ENCODE measurements around the gene KIAA0408.
"Not testable (repeated sequence)": the region's sequence is repeated elsewhere in the genome, so short reads cannot be mapped to it uniquely, and the experiment has no call there.

Gene KIAA0408

DNA sequence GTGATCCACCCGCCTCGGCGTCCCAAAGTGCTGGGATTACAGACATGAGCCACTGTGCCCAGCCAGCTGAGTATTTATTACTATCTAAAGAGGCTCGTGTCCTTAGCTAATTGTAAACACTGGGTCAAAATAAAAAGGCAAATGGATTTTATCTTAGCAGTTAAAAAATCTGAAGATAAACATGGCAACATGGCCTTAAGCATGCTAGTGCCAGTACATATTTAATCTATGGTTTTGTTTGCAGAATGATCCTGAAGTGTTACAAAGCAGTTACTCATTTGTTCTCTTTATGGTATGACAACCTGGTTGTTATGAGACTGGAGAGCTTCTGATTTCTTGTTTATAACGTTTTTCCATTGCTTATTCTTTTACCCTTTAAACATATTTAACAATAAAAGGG is 3.9 kb upstream of the KIAA0408 start:
- no peak for DNase-seq (ENCODE audit: low read depth)

DNA sequence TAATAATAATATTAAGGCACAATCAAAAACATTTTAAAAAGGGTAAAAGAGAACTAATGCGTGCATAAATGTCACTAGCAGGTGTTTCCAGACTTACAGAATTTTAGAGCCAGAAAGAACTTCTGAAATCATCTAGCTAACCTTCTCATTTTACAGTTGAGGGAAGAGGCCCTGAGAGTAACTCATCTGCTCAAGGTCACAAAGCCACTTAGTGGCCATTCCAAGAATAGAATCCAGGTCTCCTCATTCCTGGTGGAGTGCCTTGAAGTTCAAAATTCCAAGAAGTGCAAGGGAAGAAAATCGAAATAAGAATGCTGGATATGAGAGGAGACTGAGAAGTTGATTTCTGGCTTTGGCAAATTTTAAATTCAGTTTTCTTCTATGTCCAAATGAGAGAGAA is 3.2 kb upstream of the KIAA0408 start:
- no peak for DNase-seq (ENCODE audit: low read depth)

DNA sequence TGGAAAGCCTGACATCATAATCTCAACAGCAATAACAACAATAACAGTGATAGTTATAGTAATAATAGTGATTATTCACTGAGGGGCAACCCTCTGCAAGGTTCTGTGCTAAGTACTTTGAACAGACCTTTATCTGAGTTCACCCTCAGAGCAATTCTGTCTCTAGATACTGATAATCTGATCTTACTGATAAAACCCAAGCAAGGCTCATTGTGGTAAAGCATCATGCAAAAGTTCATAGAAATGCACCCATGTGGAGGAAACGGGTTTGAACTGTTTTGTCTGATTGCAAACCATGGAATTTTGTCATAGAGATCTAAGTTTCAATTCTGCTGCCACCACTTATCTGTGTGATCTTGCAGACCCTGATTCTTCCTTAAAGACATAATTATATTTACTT is 1.3 kb upstream of the KIAA0408 start:
- DNase-seq (ENCODE audit: low read depth): no peak

DNA sequence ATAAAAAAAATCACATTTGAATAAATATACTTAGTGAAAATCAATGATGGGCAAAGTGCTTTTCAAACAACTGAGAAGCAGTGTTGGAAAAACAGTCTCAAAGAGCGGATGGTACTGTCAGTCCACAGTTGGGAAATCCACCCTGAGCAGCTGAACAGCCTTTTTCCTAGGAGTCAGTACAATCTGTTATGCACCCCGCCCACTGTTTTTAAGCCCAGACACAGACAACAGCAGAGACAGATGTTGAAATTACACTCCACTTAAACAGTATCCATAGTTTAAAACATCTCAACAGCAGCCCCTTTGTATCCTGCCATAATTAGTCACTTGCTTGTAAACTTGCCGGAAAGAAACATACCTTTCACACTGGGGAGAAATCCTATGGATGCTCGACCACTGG is 372 bp downstream of the KIAA0408 start:
- DNase-seq (ENCODE audit: low read depth): no peak

DNA sequence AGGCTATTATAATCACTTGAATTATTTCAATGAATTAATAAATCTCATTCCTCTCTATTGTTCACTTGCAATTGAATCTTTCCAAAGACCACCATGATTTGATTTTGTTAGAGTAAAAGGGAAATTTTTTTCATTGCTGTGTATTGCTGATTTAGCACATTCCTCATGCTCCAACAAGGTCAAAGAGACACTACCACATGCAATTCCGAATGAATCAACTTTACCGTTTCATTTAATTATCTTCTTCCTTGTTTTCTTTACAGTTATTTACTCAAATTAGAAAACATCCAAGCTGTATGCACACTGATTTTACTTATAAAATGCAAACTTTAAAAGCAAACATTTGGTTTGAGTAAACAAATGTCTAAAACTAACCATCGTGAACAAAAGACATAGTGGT is 967 bp downstream of the KIAA0408 start:
- DNase-seq (ENCODE audit: low read depth): no peak

DNA sequence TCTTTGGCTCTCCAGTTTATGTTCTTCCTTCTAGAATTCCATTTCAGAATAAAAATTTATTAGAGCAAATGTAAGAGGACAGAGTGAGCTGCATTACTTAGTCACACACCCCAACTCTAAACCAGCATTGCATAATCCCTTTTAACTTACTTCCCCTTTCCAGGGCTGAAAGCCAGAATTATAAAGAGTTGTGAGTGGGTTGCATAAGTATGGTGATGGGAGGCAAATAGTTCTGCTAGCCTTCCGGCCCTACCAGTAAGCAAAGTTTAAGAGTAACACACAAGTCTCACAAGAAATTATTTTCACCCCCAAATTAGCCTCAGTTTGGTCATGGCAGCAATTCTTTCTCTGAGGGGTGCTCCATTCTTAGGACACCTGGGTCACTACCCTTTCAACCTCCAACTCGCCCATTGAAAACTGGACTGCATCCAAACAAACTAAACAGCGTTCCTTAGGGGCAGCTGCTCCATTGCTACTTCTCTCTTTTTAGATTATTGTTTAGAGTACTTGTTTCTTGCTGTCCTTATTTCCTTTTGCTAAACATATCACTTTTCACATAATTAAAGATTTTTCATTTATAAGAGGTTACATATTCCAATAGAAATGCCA is 1.6 kb downstream of the KIAA0408 start:
- DNase-seq (ENCODE audit: low read depth): no peak

DNA sequence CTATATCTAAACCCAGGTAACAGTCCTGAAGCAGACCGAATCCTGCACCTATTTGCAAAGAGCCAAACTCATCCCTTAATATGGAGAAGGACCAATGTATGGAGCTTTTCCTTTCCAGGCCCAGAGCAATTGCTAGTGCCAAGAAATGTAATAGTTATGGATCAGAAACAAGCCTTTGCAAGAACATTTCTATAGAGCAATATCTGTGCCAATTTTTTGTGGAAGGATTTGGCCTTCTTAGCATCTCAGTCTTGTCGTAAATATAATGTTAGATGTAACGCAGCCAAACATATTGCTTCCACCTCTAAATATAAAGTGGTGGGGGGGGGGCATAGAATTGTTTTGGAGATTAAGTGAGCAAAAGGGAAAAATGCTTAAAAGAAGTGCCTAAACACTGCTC is 2.7 kb downstream of the KIAA0408 start:
- no peak for DNase-seq (ENCODE audit: low read depth)

DNA sequence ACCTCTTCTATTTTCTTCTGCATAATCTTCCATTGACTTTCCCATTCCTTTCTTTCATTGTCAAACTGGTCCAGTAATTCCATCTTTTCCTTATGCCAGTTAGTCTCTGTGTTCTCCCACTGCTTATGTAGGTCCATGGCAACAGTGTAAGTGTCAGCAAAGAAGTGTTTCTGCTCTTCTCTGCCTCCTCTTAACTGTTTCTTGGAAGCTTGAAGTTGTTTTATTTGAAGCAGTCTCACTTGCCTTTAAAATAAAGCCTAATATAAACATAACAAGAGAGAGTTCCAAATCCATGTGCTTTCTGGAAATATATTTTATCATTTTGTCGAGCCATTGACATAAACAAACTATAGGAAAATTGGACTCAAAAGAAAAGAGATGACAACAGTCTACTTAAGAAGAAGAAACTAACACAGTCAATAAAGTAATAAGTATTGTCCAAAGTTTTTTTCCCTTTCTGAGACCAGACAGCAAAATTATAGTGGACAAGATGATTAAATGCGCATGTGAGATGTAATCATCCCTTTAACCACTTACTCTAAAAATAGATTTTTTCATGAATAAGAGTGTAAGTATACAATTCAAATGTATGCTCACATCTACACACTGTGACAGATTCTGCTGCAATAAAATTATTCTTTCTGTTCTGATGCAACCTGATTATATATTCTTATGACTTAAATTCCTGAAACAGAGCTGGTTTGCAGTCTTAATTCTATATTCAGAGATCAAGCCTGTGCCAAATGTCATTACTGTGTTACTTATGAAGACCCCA is 5.2 kb downstream of the KIAA0408 start:
- no peak for DNase-seq (ENCODE audit: low read depth)

DNA sequence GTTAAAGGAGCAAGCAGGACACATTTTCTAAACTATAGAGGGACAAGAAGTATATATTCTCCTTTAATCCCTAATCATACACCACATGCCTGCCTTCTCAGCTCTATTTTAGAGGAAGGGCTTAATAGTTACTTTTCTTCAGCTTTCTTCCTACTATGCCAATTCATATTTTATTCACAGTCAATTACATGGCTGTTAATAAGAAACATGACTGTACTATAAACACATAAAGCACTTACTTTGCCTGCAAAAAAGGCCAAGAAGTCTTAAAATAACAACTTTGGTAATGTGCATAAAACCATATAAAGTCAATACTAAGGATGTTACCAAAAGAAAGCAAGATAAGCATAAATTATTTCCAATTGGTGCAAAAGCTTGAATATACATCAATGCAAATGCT is 6.4 kb downstream of the KIAA0408 start:
- DNase-seq (ENCODE audit: low read depth): no peak

DNA sequence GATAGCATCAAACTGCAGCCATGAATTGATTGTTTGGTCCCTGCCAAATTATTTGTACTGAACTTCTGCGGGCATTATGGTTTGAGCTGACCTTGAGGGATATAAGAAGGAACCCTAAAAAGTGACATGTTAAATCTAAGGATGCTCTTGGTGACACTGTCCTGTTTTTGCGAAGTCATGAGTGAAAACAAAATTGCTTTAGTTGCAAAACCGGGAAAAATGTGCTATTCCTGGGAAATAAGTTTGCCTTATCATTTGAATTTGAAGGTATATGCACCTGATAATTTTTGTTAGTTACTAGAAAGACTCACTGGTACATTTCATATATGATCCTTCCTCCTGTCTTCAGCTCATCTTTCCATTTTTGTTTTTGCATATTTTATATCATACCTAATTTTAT is 7.8 kb downstream of the KIAA0408 start:
- DNase-seq (ENCODE audit: low read depth): no peak

DNA sequence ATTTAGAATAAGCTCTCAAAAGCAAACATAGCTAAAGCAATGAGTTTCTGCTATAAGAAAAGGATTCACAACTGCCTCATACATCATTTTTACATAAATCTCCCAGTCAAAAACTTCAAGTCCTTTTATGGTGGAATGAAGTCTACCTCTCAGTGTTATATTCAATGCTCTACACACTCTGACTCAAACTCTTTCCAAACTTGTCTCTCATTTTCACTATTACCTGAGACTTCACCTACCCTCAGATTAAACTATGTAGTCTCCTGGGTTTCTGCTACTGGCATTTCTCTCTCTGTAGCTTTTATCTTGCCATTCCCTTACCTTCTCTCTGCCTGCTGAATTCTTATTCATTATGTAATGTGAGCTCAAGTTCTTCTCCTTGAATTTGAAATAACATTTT is 11.4 kb downstream of the KIAA0408 start:
- DNase-seq (ENCODE audit: low read depth): no peak

DNA sequence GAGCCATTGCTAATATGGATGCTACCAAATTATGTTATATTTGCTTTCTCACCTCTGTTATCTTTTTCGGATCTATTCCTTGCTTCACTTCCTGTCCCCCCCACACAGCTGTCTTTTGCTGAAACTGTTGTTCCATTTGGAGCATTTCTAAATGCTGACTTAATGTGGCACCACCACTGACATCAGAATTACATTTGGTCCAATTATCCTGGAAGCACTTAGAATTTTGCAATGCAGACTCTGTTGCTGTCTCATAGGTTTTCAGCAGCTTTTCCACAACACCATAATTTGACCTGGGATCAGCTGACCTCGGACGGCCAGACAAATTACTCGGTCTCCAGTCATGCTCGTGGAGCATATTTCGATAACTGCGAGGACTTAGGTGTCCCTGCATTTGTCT is 12.8 kb downstream of the KIAA0408 start:
- DNase-seq (ENCODE audit: low read depth): no peak

DNA sequence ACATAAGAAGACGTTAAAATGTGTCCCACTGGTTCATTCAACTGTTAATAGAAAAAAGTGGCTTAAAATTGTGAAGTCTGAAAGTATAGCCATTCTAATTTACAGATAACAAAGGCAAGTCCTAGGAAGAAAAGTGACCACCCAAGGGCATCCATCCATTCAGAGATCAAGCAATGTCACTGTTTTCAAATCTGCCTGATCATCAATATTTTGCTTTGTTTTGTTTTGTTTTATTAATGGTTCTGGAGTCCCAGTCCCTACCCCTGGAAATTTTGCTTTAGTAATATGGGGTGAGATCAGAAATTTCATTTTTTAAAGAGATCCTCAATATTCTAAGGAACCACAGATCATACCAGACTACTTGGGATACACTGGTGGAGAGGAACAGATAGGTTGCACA is 17.3 kb downstream of the KIAA0408 start:
- no peak for DNase-seq (ENCODE audit: low read depth)

DNA sequence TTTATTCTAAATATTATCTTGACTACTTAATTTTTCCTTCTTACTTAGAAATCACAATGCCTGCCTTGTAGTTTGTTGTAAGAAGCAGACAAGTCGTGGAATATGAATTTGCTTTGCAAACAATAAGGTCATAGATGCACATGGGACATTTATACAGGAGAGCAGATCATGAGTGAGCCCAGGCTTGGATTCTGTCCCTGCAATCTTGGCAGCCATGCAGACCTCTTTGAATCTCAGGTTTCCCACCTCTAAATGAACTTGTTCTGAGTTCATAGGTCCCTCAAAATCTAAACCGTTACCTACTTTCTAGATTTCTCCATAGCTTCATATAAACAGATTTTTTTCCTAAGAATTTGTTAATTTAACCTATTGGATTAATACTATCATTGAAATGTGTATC is 19.5 kb downstream of the KIAA0408 start:
- no peak for DNase-seq (ENCODE audit: low read depth)

DNA sequence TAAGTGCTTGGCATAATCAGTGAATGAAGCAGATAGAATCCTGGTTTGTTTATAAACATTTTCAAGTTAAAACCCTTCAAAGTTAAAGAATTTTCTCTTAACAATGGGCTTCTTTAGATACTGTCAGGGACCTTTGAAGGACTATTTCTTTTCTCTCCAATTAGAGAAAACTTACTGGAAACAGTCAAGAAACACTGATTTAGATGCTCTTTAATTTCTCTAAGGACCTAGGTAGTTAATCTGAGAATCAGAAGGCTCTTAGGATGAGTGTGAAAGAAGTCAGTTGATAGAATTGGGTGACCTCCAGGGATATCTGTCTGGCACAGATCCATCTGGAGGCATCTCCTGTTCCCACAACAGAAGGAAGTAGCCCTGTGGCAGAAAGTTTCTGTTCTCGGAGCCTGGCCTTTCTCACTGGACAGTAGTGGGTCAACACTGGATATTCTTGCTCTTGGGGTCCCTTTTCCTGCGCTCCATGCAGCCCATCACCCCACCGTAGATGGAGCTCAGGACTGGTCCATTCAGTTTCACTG is 22.5 kb downstream of the KIAA0408 start:
- no peak for DNase-seq (ENCODE audit: low read depth)

DNA sequence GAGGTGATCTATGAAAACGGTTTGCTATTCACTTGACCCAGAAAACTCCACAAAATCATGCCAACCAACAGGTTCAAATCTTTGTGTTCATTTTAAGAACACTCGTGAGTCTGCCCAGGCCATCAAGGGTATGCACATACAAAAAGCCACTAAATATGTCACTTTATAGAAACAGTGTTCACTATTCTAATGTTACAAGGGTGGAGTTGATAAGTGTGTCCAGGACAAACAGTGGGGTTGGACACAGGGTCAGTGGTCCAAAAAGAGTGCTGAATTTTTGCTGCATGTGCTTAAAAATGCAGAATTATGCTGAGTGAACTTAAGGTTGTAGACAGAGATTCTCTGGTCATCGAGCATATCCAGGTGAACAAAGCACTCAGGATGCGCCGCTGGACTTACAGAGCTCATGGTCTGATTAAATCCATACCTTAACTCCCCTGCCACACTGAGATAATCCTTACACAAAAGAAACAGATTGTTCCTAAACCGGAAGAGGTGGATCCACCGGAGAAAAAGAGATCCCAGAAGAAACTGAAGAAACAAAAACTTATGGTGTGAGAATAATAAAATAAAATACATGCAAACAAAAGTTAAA is 23.5 kb downstream of the KIAA0408 start:
- no peak for DNase-seq (ENCODE audit: low read depth)

DNA sequence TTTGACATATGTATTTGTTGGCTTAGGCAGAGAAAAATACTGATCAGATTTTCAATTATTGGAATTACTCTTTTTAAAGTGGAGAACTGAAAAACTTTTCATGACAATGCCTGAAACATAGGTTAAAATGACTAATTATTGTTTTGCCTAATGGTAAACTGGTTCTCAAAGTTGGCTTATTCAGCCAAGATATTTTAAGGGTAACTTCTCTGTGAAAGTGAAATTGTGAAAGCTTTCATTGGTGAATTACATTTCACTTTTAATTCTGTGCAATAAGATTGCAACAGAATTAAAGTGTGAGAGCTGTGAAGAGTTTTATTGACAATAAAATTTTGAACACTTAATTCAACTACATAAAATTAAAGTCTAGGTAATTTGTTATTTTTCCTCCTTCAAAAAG is 24.5 kb downstream of the KIAA0408 start:
- no peak for DNase-seq (ENCODE audit: low read depth)

DNA sequence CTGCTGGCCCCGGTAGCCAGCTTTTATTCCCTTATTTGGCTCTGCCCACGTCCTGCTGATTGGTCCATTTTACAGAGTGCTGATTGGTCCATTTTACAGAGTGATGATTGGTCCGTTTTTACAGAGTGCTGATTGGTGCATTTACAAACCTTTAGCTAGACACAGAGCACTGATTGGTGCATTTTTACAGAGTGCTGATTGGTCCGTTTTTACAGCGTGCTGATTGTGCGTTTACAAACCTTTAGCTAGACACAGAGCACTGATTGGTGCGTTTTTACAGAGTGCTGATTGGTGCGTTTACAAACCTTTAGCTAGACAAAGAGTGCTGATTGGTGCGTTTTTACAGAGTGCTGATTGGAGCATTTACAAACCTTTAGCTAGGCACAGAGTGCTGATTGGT is 30.6 kb downstream of the KIAA0408 start:
- not testable (repeated sequence) for DNase-seq (ENCODE audit: low read depth)

DNA sequence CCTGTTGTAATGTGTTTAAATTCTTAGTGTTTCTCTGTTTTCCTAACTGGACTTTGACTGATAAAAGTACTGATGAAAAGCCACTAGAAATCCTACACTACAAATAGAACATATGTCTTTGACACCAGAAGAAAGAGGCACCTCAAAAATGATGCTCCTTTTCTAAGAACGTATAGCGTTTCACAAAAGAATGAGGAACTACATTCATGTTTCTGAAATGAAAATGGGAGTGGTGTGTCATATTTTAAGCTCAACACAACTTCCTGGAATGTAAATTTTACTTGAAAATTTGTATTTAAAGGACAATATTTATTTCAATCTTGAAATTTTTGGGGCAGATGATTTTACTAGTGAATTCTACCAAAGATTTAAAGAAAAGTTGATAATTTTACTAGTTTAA is 35.3 kb downstream of the KIAA0408 start:
- DNase-seq (ENCODE audit: low read depth): no peak

DNA sequence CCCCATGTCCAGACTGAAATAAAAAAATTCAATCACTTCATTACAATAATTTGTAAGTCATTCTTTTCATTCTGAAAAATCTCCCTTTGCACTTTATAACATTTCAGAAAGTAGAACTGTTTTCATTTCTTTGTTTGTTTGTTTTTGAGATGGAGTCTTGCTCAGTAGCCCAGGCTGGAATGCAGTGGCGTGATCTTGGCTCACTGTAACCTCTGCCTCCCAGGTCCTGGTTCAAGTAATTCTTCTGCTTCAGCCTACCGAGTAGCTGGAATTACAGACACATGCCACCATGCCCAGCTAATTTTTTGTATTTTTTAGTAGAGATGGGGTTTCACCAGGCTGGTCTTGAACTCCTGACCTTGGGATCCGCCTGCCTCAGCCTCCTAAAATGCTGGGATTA is 38.0 kb downstream of the KIAA0408 start:
- DNase-seq (ENCODE audit: low read depth): not testable (repeated sequence)

DNA sequence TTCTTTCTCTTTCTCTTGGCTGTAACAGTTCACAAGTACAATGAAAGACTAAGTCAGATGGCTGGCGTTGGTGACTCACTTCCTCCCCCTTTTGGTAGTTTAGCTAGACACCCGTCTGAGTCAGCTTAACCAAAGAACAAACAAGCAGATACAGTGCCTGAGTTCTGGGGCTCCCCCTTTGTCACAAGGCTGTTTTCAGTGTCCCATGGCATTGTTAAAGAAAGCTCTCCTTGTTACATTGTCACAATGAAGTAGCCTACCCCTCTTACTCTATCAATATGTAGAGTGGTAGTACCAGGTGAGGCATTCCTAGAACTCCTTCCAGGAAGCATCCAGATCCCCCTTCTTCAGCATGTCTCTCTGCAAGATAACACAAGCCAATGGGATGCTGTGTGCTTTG is 38.6 kb downstream of the KIAA0408 start:
- DNase-seq (ENCODE audit: low read depth): peak; percentile 55

DNA sequence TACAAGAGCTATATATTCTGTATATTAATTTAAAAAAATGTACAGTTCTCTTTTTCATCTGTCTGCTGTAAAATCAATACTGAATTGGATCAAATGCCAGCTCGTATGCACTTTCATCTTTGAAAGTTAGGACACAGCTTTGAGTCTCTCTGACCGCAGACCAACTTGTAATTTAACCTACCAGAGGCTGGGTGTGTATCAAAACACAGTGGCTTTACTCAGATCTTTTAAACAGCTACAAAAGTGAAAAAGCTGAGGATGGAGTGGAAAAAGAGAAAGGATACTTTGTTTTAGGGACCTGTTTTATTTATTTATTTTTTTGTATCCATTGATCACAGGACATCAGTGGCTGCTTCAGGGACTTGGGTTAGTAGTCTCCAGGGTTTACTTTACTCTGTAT is 44.1 kb downstream of the KIAA0408 start:
- DNase-seq (ENCODE audit: low read depth): no peak

DNA sequence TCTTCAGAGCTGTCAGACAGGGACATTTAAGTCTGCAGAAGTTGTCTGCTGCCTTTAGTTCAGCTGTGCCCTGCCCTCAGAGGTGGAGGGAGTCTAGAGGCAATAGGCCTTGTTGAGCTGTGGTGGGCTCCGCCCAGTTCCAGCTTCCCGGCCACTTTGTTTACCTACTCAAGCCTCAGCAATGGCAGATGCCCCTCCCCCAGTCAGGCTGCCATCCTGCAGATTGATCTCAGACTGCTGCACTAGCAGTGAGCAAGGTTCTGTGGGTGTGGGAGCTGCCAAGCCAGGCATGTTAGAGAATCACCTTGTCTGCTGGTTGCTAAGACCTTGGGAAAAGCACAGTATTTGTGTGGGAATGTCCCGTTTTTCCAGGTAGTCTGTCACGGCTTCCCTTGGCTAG is 46.1 kb downstream of the KIAA0408 start:
- DNase-seq (ENCODE audit: low read depth): not testable (repeated sequence)

Data from activated T-helper 9 cell treated with anti-CD3 and anti-CD28 coated beads, Interleukin-2, amount 50 U/mL, for 16 hours (primary cell).